GM21526 (cell line): ENCODE data around the gene THSD4.

Experiments used
- ATAC-seq: cut with Tn5 transposase; IDR thresholded peaks from one replicate; pipeline ENCODE4 v1.9.1; 2021; ENCODE audit warnings: moderate library complexity; ENCODE audit not compliant: unreplicated experiment, low FRiP score

Gene THSD4

GRCh38 chr15:71505962-71506361, 390.7 kb downstream of the THSD4 start:
- ATAC-seq, result no peak

DNA sequence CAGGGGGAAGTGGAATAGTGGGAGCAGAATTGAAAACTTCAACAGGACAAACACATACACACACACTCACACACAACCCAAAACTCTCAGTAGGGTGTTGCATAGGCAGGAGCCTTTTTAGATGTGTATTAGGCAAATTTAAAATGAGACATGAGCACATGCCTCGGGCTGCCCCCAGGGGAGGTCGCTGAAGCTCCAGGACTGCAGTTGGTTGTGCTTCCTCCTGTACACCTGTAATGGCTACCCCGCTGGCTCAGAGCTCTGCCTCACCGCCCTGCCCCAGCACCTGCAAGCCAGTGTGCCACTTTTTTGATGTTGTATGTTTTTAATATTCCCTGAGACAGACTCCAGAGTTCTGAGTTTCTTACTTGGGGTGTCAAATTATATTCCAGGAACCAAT, 391.7 kb downstream of the THSD4 start:
- no peak for ATAC-seq

- ATAC-seq, result peak; percentile 83
These were observed 392.9 kb downstream of the THSD4 start for GRCh38 chr15:71508081-71508682.

- ATAC-seq, result no peak
These were observed 393.9 kb downstream of the THSD4 start for GRCh38 chr15:71509139-71509538.

GRCh38 chr15:71510763-71511162, 395.5 kb downstream of the THSD4 start:
- no peak for ATAC-seq

DNA sequence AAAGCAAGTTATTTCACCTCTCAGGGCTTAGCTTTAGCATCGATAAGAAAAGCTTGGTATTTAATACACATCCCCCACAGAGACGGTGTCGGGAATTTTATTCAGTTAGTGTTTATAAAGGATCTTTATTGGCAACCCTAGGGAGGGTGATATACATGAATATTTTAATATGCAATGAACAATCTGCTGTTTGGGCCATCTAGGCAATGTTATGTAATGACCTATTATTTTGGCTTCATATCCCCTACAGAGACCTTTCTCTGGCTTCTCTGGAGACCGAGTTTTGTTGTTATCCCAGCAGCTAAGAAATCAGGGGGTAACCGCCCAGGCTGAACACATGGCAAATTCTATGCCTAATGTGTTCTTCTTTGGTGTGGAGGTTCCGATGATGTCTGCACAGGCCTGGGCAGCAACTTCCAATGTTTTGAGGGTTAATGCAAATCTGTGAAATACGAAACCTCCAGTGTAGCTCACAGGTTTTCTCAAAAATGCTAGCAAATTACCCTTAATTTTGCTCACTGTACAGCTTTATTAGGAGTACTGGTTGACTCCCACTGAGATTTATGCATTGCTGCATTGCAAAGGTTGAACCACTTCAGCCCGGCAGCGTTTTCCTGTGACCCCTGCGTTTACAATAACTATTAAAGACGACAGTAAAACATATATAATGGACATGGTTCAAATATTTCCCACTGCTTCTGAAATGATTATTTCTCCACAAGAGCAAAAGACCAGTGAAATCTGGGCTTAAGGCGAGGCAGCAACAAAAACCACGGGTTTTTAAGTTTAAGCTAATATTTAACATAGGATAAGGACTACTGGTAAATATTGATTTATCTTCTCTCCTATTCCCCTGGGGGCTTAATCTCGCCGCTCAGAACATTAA, 396.8 kb downstream of the THSD4 start:
- ATAC-seq, result no peak

DNA sequence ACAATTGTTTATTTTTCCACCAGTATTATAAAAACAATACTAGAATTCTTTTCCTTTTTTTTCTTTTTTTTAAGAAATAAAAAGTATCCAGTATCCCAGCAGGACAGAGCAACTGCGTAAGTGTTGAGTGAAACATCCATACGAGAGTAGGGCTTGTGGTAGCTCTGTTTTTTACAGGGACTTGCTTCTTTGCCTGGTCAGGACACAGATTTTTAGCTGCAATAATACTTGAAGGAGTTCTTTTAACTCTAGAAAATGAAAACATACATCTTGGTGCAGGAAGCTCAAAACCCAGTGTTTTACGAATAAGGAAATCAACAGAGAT, 397.4 kb downstream of the THSD4 start:
- no peak for ATAC-seq

GRCh38 chr15:71515375-71516186, 400.3 kb downstream of the THSD4 start:
- no peak for ATAC-seq

DNA sequence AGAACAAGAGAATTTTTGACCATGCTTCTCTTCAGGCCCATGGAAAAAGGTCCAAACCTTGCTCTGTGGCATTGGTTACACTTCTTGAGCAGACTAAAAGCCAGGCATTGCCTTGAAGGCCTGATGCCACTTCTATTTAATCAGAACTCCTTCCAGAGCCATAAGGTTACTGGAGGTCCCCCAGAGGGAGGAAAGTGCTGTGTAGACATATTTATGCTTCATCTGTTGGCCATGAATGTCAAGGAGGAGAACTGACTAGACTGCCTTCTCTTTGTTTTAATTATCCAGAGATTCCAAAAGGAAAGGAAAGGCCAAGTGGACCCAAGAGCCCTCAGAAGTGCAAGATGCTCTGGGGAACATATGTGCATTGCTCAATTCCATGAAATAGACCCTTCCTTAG, 402.5 kb downstream of the THSD4 start:
- no peak for ATAC-seq

GRCh38 chr15:71518661-71519060, 403.4 kb downstream of the THSD4 start:
- ATAC-seq, result no peak

- no peak for ATAC-seq
These were observed 411.0 kb downstream of the THSD4 start for GRCh38 chr15:71526060-71526820.

DNA sequence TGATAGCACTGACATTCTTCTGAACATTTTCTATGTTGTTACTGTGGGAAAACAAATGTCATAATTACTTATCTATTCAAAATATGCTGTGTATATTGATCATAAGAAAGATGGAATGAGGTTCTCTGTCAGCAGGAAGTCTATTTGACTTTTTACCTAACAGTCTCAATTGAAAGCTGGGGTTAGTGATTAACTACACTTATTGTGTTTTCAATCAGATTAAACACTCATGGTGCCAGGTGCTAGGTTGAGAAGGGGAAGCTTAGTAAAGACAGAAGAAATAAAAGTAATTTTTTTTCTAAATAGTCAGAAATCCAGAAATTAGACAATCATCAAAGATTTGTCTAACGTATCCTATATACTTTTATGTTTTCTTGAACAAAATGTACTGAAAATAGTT, 414.1 kb downstream of the THSD4 start:
- ATAC-seq, result no peak

DNA sequence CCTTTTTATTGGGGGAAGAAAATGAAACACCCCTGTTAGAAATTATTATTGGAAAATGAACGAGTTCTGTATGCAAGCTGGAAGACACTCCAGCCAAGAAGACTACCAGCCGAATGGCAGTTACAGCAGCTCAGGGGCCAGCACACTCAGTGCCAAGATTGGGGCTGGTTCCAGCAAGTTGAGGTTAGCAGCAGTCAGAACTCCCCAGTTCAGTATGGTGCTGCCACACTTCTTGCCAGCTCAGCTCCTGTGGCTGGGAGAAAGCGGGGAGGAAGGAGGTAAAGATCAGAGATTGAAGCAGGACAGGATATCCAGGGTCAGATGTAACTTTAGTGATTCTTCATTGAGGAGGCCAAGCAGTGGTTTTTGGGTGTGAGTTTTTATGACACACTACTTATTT, 414.8 kb downstream of the THSD4 start:
- no peak for ATAC-seq

- ATAC-seq, result no peak
These were observed 417.7 kb downstream of the THSD4 start for GRCh38 chr15:71532994-71533393.

GRCh38 chr15:71538181-71538580, 422.9 kb downstream of the THSD4 start:
- no peak for ATAC-seq

DNA sequence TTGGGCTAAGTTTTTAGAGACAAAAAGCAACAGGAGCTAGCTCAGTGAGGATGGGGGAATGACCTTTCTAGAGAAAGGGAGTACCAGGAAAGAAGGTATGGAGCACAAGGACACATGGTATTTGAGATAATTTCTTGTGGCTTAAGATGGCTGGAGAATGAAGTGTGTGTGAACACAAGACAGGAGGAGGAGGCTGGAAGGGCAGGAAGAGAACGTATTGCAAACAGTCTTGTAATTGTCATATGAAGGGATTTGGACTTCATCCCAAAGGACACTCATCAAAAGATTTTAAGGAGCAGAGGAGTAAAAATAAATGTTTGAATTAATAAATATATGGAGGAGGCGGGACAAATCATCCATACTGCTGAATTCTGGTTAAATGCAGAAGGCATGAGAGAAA, 426.5 kb downstream of the THSD4 start:
- no peak for ATAC-seq

DNA sequence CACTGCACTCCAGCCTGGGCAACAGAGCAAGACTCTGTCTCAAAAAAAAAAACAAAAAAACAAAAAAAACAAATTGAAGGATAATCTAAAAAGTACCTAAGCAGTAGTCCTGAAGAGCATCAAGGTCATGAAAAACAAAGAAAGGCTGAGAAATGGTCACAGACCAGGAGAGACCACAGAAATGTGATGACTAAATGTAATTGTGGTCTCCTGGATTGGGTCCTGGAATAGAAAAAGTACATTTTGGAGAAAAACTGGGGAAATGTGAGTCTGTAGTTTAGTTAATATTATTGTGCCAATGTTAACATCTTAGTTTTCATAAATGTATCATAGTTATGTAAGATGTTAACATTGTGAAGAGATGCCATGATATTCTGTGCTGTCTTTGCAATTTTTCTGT, 427.6 kb downstream of the THSD4 start:
- ATAC-seq, result no peak

GRCh38 chr15:71543413-71543812, 428.1 kb downstream of the THSD4 start:
- ATAC-seq, result no peak

DNA sequence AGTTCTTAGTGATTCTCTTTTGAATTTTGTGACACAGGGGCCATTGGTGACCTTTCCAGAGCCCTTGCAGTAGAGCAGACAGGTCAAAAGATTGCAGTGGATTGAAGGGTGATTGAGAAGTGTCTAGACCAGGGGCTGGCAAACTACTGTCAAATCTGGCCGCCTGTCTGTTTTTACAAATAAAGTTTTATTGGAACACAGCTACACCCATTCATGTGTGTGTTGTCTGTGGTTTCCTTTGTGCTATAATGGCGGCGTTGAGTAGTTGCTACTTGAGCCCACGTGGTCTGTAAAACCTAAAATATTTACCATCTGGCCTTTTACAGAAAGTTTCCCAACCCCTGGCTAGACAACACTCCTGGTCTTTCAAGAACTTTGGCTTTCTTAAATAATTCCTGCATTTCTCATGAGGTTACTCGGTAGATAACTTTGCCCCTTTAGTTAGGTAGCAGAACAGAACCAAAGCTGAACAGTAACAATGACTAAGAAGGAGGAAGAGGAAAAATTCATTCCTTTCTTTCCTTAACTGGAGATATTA, 430.0 kb downstream of the THSD4 start:
- ATAC-seq, result no peak

- no peak for ATAC-seq
These were observed 430.7 kb downstream of the THSD4 start for GRCh38 chr15:71545923-71546322.
